Coronary artery (tissue), 2 donors: ENCODE data around the gene CASKIN2.

Source experiments
- DNase-seq: peaks from one replicate; pipeline ENCODE4 v3.0.0-alpha.2; 2017; ENCODE audit warnings: low spot score
- H3K27ac ChIP-seq, 2 donors: fragments of 200-600 bp; sonication (generic); one replicate each; pipeline ENCODE4 v1.5.1; 2016 to 2019
- H3K4me3 ChIP-seq: fragments of 200-600 bp; sonication (generic); 2 replicates; pipeline ENCODE4 v1.5.1; 2016; ENCODE audit warnings: mild to moderate bottlenecking, moderate library complexity
- CTCF ChIP-seq: fragments of 200-600 bp; sonication (generic); IDR thresholded peaks from one replicate; pipeline ENCODE4 v1.5.1; 2019; ENCODE audit warnings: antibody characterized with exemption

Gene CASKIN2

GRCh38 chr17:75535871-75536270 is 20.5 kb upstream of the CASKIN2 start:
- no peak overlapping the region for H3K27ac ChIP-seq
- no peak overlapping the region for H3K4me3 ChIP-seq
- DNase-seq = no peak
- no peak for TF ChIP-seq CTCF

- no peak for TF ChIP-seq CTCF
- Histone ChIP-seq H3K4me3 (no peak overlapping the region), H3K27ac (no peak overlapping the region)
- no peak for DNase-seq
Observed at GRCh38 chr17:75535119-75535537, 19.8 kb upstream of the CASKIN2 start.

- no peak for TF ChIP-seq CTCF
- H3K27ac ChIP-seq = no peak overlapping the region
- H3K4me3 ChIP-seq = no peak overlapping the region
- no peak for DNase-seq
Observed at GRCh38 chr17:75531721-75532072, 16.4 kb upstream of the CASKIN2 start.

- DNase-seq = no peak
- H3K4me3 ChIP-seq = no peak overlapping the region
- TF ChIP-seq CTCF = no peak
- no peak overlapping the region for H3K27ac ChIP-seq
Observed at GRCh38 chr17:75530837-75531720, 15.7 kb upstream of the CASKIN2 start.

GRCh38 chr17:75526555-75527270 is 11.4 kb upstream of the CASKIN2 start:
- TF ChIP-seq CTCF = no peak
- H3K4me3 ChIP-seq = peak overlapping the region; percentile 83
- H3K27ac ChIP-seq = no peak overlapping the region
- DNase-seq = no peak

GRCh38 chr17:75525806-75526554 is 10.6 kb upstream of the CASKIN2 start:
- no peak for TF ChIP-seq CTCF
- DNase-seq = no peak
- Histone ChIP-seq H3K27ac (peak overlapping the region in 1 of 2 donors; percentile 85), H3K4me3 (peak overlapping the region; percentile 83)
